ENCODE data around the gene PIGQ. TPM values are rescaled to one million over a fixed set of nuclear protein-coding genes. Genes with fewer than 3 reads are reported as not detected.

Gene PIGQ
- total and polyA plus RNA-seq, 2 experiments from 2014 or later = 30.2 to 62.3 TPM

DNA sequence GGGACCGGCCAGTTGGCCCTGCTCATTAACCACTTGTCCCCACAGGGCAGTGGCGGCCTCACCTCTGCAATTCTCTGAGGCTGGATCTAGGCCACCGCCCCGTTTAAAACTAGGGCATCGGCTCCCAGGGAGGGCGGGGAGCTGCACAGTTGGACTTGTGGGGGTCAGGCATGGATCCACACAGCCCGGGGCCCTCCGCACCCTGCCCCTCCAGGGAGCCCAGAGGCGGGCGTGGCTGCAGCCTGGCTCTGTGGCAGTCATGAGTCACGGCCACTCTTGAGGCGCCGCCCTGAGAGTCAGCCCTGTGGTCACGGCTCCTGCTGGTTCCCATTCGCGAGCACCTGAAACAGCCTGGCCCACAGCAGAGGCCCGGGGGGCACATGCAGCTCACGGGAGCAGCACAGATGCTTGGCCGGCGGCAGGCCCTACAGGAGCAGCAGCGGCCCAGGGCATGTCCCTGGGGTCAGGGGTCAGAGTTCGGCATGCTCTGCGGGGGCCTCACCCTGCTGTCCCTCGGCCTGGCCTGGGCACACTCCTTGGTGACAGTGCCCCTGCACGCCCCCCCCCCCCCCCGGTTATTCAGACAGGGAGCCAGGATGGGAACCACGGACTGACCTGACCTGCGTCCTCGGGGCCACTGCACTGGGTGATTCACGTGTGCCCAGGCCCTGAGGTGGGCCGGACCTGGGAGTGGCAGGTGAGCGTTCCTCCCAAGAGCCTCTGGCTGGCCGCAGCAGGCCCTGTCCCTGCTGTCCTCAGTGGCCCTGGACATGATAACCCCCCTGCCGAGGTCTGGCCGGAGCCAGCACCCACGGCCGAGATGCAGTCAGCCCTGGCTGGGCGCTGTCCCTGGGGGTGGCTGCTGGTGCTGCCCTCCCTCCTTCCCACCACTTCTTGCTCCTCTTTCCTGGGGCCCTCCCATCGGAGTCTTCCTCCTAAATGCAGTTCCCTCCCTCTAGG lies 34.0 kb upstream of the PIGQ start:
- no peak overlapping the region for H3K4me3 Mint-ChIP-seq
- Histone ChIP-seq H3K4me3 (no peak overlapping the region), H3K36me3 (ENCODE audit: insufficient read depth) (no peaks in the 10 kb centered on the region), H3K79me2 (replicated peaks; ENCODE audit: insufficient read depth) (peaks cover 65% of the 10 kb centered on the region), H3K27ac (ENCODE audit: low read depth) (no peak overlapping the region), H4K20me1 (replicated peaks; ENCODE audit: insufficient read depth) (peaks cover 29% of the 10 kb centered on the region), H3K27me3 (ENCODE audit: insufficient read depth) (no peaks in the 10 kb centered on the region), H3K4me1 (ENCODE audit: insufficient read depth) (no peaks in the 10 kb centered on the region), H3F3A (replicated peaks; ENCODE audit: low read depth) (no peaks in the 10 kb centered on the region), H3K9me2 (ENCODE audit: insufficient read depth) (no peaks in the 10 kb centered on the region), H3K4me2 (no peak overlapping the region), H2AFZ (no peak overlapping the region)
- DNase-seq (ENCODE audit: low spot score) = no peak
- H3K27ac Mint-ChIP-seq = no peak overlapping the region
- no peaks in the 10 kb centered on the region for H3K9me3 Mint-ChIP-seq
- H3K4me1 Mint-ChIP-seq = no peaks in the 10 kb centered on the region
- peaks cover 6% of the 10 kb centered on the region for H3K36me3 Mint-ChIP-seq (ENCODE audit: low read depth)
- H3K27me3 Mint-ChIP-seq (ENCODE audit: insufficient read depth, low read depth, poor library complexity) = no peaks in the 10 kb centered on the region
- no peak for ATAC-seq
- TF ChIP-seq, protein P1, sequence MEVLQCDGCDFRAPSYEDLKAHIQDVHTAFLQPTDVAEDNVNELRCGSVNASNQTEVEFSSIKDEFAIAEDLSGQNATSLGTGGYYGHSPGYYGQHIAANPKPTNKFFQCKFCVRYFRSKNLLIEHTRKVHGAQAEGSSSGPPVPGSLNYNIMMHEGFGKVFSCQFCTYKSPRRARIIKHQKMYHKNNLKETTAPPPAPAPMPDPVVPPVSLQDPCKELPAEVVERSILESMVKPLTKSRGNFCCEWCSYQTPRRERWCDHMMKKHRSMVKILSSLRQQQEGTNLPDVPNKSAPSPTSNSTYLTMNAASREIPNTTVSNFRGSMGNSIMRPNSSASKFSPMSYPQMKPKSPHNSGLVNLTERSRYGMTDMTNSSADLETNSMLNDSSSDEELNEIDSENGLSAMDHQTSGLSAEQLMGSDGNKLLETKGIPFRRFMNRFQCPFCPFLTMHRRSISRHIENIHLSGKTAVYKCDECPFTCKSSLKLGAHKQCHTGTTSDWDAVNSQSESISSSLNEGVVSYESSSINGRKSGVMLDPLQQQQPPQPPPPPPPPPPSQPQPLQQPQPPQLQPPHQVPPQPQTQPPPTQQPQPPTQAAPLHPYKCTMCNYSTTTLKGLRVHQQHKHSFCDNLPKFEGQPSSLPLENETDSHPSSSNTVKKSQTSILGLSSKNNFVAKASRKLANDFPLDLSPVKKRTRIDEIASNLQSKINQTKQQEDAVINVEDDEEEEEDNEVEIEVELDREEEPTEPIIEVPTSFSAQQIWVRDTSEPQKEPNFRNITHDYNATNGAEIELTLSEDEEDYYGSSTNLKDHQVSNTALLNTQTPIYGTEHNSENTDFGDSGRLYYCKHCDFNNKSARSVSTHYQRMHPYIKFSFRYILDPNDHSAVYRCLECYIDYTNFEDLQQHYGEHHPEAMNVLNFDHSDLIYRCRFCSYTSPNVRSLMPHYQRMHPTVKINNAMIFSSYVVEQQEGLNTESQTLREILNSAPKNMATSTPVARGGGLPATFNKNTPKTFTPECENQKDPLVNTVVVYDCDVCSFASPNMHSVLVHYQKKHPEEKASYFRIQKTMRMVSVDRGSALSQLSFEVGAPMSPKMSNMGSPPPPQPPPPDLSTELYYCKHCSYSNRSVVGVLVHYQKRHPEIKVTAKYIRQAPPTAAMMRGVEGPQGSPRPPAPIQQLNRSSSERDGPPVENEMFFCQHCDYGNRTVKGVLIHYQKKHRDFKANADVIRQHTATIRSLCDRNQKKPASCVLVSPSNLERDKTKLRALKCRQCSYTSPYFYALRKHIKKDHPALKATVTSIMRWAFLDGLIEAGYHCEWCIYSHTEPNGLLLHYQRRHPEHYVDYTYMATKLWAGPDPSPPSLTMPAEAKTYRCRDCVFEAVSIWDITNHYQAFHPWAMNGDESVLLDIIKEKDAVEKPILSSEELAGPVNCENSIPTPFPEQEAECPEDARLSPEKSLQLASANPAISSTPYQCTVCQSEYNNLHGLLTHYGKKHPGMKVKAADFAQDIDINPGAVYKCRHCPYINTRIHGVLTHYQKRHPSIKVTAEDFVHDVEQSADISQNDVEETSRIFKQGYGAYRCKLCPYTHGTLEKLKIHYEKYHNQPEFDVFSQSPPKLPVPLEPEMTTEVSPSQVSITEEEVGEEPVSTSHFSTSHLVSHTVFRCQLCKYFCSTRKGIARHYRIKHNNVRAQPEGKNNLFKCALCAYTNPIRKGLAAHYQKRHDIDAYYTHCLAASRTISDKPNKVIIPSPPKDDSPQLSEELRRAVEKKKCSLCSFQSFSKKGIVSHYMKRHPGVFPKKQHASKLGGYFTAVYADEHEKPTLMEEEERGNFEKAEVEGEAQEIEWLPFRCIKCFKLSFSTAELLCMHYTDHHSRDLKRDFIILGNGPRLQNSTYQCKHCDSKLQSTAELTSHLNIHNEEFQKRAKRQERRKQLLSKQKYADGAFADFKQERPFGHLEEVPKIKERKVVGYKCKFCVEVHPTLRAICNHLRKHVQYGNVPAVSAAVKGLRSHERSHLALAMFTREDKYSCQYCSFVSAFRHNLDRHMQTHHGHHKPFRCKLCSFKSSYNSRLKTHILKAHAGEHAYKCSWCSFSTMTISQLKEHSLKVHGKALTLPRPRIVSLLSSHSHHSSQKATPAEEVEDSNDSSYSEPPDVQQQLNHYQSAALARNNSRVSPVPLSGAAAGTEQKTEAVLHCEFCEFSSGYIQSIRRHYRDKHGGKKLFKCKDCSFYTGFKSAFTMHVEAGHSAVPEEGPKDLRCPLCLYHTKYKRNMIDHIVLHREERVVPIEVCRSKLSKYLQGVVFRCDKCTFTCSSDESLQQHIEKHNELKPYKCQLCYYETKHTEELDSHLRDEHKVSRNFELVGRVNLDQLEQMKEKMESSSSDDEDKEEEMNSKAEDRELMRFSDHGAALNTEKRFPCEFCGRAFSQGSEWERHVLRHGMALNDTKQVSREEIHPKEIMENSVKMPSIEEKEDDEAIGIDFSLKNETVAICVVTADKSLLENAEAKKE (CRISPR knock-in tag; IDR thresholded peaks at IDR 0.05) = no peak
- TF ChIP-seq ZNF114 (CRISPR knock-in tag; IDR thresholded peaks at IDR 0.05) (no peak), STAT1 (IDR thresholded peaks at IDR 0.05; ENCODE audit: unreplicated experiment) (no peak), POLR2AphosphoS5 (IDR thresholded peaks at IDR 0.05; ENCODE audit: low read depth) (no peak), NANOG (IDR thresholded peaks at IDR 0.05; ENCODE audit: borderline replicate concordance) (no peak), ZNF331 (CRISPR knock-in tag; IDR thresholded peaks at IDR 0.05; ENCODE audit: low read depth) (no peak), EZH2phosphoT487 (IDR thresholded peaks at IDR 0.05; ENCODE audit: unreplicated experiment) (no peak), EZH2 (IDR thresholded peaks at IDR 0.05; ENCODE audit: low read depth, unreplicated experiment) (no peak), JUNB (IDR thresholded peaks at IDR 0.05; ENCODE audit: unreplicated experiment) (no peak)
- TF ChIP-seq, protein P2, sequence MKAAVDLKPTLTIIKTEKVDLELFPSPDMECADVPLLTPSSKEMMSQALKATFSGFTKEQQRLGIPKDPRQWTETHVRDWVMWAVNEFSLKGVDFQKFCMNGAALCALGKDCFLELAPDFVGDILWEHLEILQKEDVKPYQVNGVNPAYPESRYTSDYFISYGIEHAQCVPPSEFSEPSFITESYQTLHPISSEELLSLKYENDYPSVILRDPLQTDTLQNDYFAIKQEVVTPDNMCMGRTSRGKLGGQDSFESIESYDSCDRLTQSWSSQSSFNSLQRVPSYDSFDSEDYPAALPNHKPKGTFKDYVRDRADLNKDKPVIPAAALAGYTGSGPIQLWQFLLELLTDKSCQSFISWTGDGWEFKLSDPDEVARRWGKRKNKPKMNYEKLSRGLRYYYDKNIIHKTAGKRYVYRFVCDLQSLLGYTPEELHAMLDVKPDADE (IDR thresholded peaks at IDR 0.05) = no peak

Data from GM23338 (cell line).